ENCODE results near the gene TRIL.

Gene TRIL, protein sequence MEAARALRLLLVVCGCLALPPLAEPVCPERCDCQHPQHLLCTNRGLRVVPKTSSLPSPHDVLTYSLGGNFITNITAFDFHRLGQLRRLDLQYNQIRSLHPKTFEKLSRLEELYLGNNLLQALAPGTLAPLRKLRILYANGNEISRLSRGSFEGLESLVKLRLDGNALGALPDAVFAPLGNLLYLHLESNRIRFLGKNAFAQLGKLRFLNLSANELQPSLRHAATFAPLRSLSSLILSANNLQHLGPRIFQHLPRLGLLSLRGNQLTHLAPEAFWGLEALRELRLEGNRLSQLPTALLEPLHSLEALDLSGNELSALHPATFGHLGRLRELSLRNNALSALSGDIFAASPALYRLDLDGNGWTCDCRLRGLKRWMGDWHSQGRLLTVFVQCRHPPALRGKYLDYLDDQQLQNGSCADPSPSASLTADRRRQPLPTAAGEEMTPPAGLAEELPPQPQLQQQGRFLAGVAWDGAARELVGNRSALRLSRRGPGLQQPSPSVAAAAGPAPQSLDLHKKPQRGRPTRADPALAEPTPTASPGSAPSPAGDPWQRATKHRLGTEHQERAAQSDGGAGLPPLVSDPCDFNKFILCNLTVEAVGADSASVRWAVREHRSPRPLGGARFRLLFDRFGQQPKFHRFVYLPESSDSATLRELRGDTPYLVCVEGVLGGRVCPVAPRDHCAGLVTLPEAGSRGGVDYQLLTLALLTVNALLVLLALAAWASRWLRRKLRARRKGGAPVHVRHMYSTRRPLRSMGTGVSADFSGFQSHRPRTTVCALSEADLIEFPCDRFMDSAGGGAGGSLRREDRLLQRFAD

GRCh38 chr7:28958235-28958979 lies at the start of gene TRIL:
TSS of gene TRIL (minus strand) at chr7:28958330. CDS start at chr7:28958046, 284 bp downstream.
- peak; percentile 61 for DNase-seq

DNA sequence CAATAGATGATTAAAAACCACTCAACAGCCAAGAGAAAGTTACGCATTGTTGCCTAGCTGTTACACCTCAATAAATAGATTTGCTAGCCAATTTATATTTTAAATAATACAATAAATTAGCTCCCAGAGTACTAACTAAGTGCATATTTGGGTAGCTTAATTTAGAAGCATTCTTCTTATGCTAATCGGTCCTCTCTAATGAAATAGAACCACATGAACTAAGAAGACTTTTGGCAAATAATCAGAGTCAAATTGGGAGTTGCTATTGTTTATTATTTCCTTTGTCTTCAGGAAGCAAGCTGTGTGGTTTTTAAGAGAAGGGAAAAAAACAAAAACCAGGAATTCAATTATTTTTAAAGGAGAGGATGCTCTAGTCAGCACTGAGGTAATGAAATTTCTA lies 49.0 kb upstream of the TRIL start:
- no peak for DNase-seq

DNA sequence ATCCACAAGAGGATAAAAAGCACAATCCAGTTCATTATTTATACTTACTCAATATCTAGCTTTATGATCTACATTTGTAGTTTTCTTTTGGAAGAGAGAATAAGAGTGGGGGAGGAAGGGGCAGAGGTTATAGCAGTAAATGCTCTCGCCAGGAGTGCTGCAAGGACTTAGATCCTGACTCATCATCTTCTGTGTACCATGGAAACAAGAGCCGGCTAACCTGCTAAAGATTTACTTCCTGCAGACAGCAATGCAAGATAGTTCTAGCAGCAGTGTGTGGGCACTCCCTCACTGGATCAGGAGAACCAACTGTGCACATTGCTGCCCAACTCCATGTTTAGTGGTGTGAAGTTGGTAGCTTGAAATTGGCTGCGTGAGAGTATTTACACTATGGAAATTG lies 47.7 kb upstream of the TRIL start:
- no peak for DNase-seq

DNA sequence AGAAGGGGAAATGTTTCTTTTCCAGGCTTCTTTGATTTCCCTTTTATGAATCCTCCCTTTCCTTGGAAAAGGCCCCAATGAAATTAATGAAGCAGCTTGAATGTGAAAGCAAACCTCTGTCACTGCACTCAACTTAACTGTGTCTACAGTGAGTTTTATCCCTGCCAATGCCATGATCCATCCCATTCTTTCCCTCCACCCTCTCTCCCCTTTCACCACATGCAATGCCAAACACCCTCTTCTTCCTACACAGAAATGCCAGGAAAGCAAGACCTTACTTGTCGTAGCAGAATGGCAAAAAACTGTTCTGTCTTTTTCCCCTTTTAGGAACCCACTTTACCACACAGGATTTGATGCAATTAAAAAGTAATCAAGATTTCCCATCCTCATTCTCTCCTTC lies 47.3 kb upstream of the TRIL start:
- no peak for DNase-seq

DNA sequence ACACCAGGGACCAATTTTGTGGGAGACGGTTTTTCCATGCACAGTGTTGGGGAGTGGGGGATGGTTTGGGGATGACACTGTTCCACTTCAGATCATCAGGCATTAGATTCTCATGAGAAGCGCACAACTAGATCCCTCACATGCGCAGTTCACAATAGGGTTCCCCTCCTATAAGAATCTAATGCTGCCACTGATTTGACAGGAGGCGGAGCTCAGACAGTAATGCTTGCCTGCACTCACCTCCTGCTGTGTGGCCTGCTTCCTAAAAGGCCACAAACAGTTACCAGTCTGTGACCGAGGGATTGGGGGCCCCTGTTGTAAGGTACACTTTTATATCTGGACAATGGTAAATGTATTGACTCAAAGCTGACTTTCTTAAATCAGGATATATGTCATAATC lies 45.6 kb upstream of the TRIL start:
- DNase-seq, result no peak

GRCh38 chr7:29000717-29001076 lies 42.6 kb upstream of the TRIL start:
- DNase-seq, result no peak

- DNase-seq, result no peak
Measured at GRCh38 chr7:28999895-29000716, 42.0 kb upstream of the TRIL start.

GRCh38 chr7:28999427-28999826 lies 41.3 kb upstream of the TRIL start:
- no peak for DNase-seq

DNA sequence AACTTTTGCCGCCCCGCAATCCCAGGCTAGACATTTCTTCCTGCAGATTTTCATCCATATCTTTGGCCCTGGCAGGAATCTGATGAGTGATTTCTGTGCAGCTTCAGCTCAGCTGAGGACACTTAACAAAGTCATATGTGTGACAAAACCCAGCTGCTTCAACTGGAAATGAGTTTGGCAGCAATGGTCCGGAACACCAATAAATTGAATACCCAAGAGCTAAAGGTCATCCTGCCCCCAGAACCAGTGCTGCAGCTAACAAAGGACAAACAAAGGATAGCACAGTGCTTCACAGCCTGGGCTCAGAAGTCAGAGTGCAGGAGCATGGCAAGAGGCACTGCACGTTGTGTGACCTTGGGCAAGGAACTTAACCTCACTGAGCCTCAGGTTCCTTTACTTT lies 40.0 kb upstream of the TRIL start:
- no peak for DNase-seq

GRCh38 chr7:28996836-28997235 lies 38.7 kb upstream of the TRIL start:
- no peak for DNase-seq

DNA sequence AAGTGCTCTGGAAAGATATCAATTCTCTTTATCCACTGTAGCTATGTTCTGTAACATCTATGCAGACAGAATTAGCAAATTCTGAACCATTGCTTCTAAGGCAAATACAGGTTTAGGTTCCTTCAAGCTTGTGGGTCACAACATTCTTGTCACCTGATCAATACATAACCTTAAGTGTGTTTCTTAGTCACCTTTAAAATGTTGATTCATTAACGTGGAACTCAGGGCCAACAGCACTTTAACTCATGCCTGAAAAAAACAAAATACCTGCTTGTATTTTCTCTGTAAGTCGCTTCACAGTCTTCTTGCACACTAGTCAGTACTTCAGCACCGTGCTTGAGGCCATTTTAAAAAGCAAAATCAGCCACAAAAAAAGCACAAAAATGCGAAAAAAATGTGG lies 35.2 kb upstream of the TRIL start:
- DNase-seq, result no peak

DNA sequence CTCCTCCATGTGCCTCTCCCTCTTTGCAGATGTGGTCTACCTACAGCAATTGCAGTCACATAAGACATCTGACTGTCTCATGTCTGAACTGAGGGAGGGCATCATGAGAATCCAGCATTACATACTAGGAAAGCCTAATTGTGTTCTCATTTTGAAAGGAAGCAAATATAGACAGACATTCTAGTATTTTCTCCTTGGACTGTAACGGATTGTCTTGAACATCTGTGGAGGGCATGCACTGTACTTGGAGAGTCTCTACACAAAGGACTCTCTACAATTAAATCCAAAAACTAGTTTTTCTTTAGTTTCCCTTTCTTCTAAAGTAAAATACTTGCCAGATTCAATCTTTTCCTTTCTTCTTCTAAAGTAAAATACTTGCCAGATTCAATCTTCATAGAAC lies 34.7 kb upstream of the TRIL start:
- DNase-seq, result no peak

DNA sequence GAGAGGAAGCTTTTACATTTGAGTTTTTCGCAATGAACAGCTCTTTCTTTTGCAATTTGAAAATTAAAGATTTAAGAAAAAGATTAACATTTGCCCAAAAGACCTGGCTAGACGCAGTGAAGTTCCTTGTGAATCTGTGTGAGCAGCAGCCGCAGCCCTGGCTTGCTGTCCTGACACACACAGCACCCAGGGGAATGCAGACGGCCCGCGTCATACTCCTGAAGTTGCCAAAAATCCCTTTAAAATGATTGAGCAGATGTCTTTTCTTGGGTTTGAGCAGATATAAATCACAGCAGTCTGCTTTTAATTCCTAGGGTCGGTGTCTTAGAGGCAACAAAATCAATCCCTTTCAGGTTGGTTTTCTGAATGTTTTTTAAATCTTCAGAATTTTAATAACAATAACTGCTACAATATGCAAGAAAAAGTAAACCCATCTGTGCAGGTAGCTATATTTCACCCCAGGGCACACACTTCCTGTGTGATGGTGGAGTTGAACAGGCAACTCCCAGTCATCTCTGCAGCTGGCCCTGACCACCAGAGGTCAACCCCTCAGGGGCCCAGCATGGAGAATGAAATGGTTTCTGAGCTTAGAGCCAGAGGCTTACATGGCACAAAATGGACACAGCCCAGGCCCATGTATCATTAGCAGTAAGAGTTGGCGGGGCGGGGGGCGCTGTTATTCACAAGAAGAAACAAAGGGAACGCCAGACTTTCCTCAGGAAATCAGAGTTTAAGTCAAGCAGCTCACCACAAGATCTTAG lies 32.2 kb upstream of the TRIL start:
- DNase-seq, result no peak

- no peak for DNase-seq
Measured at GRCh38 chr7:28989211-28989980, 31.3 kb upstream of the TRIL start.

DNA sequence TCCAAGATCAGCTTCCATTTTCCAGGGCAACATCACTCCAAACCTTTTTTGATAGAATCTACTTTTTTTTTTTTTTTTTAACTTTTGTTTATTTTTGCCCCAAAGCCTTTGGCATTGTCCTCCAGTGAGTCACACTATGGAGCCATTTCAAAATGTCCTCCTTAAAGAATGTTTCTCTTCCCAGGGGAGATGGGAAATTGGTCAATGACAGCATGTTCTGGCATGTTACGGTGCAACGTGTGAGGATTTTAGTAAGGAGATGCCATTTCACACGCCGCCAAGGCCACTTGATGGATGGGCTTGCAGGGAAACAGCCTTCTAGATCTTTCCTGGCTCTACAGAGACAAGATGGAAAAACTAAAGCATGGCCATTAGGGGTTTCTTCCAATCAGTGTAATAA lies 30.7 kb upstream of the TRIL start:
- no peak for DNase-seq

- DNase-seq, result no peak
Measured at GRCh38 chr7:28988091-28988490, 30.0 kb upstream of the TRIL start.

GRCh38 chr7:28986765-28987110 lies 28.6 kb upstream of the TRIL start:
- DNase-seq, result no peak

DNA sequence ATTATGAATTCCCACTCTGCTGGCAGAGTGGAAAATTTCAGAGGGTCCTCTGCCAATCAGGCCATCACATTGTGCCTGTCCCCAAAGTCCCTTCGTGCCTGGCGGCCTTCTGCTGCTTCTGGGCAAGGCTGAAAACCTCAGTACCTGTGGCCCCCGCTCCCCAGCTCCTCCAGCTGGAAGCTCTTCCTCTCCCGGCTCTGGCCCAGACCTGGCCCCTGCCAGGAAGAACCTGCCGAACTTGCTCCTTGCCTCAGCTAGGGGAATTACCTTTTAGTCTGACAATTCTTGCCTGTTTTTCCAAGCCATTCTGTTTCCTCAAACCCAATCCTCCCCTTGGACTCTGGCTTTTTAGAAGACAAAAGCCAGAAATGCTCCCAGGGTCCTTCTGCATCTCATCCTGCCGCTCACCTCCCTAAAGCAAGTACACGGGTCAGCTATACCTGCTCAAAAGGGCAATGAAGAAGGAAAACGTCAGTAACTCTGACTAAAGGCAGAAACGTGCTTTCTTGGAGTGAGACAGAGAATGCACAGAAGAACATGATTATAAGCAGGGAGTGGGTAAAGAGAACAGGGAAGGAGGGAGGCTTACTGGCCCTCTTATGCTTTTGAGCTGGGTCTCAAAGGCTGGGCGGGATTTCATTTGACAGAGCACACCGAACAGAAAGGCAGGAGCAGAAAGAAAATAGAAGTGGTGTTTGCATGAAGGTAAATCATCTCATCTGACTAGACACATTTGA lies 28.1 kb upstream of the TRIL start:
- no peak for DNase-seq

DNA sequence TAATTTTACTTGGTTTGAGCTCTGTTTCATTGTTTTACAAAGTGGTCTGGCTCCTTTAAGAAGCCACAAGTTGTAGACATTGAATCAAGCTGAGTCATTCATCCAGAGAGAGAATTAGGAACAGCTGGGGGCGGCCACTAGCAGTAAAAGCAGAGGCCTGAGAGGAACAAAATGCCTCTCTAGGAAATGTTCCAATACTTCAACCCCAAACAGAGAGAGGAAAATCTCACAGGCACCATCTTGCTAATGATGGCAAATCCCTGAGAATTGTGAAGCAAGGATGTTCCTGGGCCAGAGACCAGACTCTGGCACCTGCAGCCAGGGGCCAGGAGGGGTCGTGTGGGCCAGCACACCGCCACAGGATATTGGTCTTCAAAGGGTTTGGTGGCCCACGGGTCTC lies 26.5 kb upstream of the TRIL start:
- peak; percentile 10 for DNase-seq

- DNase-seq, result no peak
Measured at GRCh38 chr7:28984217-28984616, 26.1 kb upstream of the TRIL start.
